Testis (tissue), 3 donors: ENCODE measurements around the gene IYD. TPM values are rescaled to one million over a fixed set of nuclear protein-coding genes. Genes with fewer than 3 reads are reported as not detected.
"Not testable (repeated sequence)": the region's sequence is repeated elsewhere in the genome, so short reads cannot be mapped to it uniquely, and the experiment has no call there.

ENCODE experiments used
- DNase-seq: peaks from one replicate; pipeline ENCODE4 v3.0.0-alpha.2; 2019
- H3K27ac ChIP-seq, 2 donors: fragments of 200-600 bp; sonication (generic); one replicate each; pipeline ENCODE4 v1.5.1; 2019
- H3K27me3 ChIP-seq: fragments of 200-600 bp; sonication (generic); one replicate; pipeline ENCODE4 v1.5.1; 2019
- H3K36me3 ChIP-seq: fragments of 200-600 bp; sonication (generic); one replicate; pipeline ENCODE4 v1.5.1; 2017; ENCODE audit warnings: low read depth; ENCODE audit errors: missing control alignments
- H3K4me1 ChIP-seq: fragments of 200-600 bp; sonication (generic); one replicate; pipeline ENCODE4 v1.5.1; 2019
- H3K4me3 ChIP-seq, 2 donors: fragments of 200-600 bp; sonication (generic); one replicate each; pipeline ENCODE4 v1.5.1; 2017 to 2019
- H3K9me3 ChIP-seq: fragments of 200-600 bp; sonication (generic); one replicate; pipeline ENCODE4 v1.5.1; 2017
- CTCF ChIP-seq, 3 experiments: fragments of 450-650 bp in 2 of 3; fragments of 200-600 bp in 1 of 3; sonication (generic) in 1 of 3; IDR thresholded peaks; one replicate each; pipeline ENCODE4 v1.5.1; 2016 to 2019; ENCODE audit warnings: antibody characterized with exemption in 3 of 3, mild to moderate bottlenecking in 2 of 3, moderate library complexity in 1 of 3
- POLR2A ChIP-seq: fragments of 450-650 bp; IDR thresholded peaks from one replicate; pipeline ENCODE4 v1.6.1; 2017; ENCODE audit warnings: antibody characterized with exemption, mild to moderate bottlenecking, moderate library complexity
- WGBS, 2 donors: methylation state at CpG; one replicate each; pipeline ENCODE4 v1.1.5; 2018; 5-methylcytosine and 5-hydroxymethylcytosine counted together
- intact Hi-C: fragments of 100-400 bp; cut with DNase I; formaldehyde crosslinking; loops from one replicate; pipeline ENCODE4 v1.15.1; 2023; ENCODE audit warnings: low total_unique reads
- polyA plus RNA-seq: library from polyadenylated mRNA; stranded (reverse); fragments of 350-450 nt; fragmentation: Illumina TruSeq; extraction: RNeasy Lipid Tissue Mini Kit (QIAGEN cat#74804); gene quantifications from one replicate; pipeline ENCODE4 v1.2.3, GENCODE V29; 2014; ENCODE audit warnings: low read depth, low replicate concordance; ENCODE audit not compliant: insufficient read depth
- total RNA-seq, 2 donors: library from RNA; depleted of rRNA; stranded (reverse); fragments of >200 nt; gene quantifications; one replicate each; pipeline ENCODE4 v1.2.3, GENCODE V29; 2016

IYD gene
- total and polyA plus RNA-seq, 3 donors from 2014 or later, result 0.24 to 1.6 (median 0.45) TPM

DNA sequence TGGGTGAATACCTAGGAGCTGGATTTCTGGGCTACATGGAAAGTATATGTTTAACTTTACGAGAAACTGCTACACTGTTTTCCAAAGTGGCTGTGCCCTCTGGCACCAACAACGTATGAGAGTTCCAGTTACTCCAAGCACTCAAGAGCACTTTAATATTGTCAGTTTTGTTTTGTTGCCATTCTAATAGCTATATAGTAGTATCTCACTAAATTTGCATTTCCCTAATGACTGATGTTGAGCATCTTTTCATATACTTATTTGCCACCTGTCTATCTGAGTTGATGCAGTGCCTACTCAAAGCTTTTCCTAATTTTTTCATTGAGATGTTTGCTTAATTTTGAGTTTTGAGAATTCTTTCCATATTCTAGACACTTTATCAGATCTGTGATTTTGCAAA is 76.7 kb downstream of the IYD start:
- Histone ChIP-seq H3K36me3 (no peaks in the 10 kb centered on the region), H3K4me1 (no peaks in the 10 kb centered on the region), H3K27ac (no peak overlapping the region), H3K4me3 (no peak overlapping the region), H3K27me3 (no peaks in the 10 kb centered on the region), H3K9me3 (no peaks in the 10 kb centered on the region)
- TF ChIP-seq CTCF (IDR thresholded peaks at IDR 0.05), result no peak
- TF ChIP-seq POLR2A, result no peak
- WGBS, 2 donors, result 89 to 94% methylated on average over 2 of the region's 2 CpGs
- intact Hi-C loops, result no loop called here
- no peak for DNase-seq

GRCh38 chr6:150448221-150448620 is 79.4 kb downstream of the IYD start:
- Histone ChIP-seq H3K4me1 (no peaks in the 10 kb centered on the region), H3K36me3 (no peaks in the 10 kb centered on the region), H3K27ac (no peak overlapping the region), H3K4me3 (no peak overlapping the region), H3K9me3 (no peaks in the 10 kb centered on the region), H3K27me3 (no peaks in the 10 kb centered on the region)
- no peak for DNase-seq
- TF ChIP-seq CTCF (IDR thresholded peaks at IDR 0.05) (no peak), POLR2A (no peak)
- intact Hi-C loops, result no loop called here
- 90 to 95% methylated on average over 1 of the region's 1 CpG for WGBS, 2 donors

- DNase-seq, H3K27me3 ChIP-seq, H3K27ac ChIP-seq, H3K4me1 ChIP-seq, H3K9me3 ChIP-seq, H3K4me3 ChIP-seq, intact Hi-C loops, H3K36me3 ChIP-seq: not testable (repeated sequence)
- 94 to 97% methylated on average over 5 of the region's 5 CpGs for WGBS, 2 donors
Observed at GRCh38 chr6:150449055-150449454, 80.2 kb downstream of the IYD start.

DNA sequence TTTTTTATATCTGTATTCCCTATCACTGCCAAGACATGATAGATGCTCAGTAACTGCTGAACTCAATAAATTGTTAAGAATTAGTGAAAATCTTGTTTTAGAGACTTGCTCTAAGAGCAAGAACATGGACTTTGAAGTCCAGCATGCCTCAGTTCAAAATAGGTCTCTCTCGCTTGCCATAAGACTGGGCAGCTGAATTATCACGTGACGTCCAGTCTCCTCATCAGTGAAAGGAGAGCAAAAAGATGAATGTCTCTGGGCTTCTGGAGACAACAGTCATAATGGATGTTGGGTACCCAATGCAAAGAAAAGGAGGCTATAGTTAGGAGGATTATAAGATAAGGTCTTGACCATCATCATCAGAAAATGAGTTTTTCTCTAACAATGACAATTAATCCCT is 82.1 kb downstream of the IYD start:
- TF ChIP-seq POLR2A (no peak), CTCF (IDR thresholded peaks at IDR 0.05) (no peak)
- no peaks in the 10 kb centered on the region for H3K9me3 ChIP-seq
- no peaks in the 10 kb centered on the region for H3K4me1 ChIP-seq
- no peak overlapping the region for H3K4me3 ChIP-seq
- no peaks in the 10 kb centered on the region for H3K27me3 ChIP-seq
- intact Hi-C loops, result no loop called here
- WGBS, 2 donors, result 77 to 78% methylated on average over 3 of the region's 3 CpGs
- no peak overlapping the region for H3K27ac ChIP-seq
- H3K36me3 ChIP-seq, result no peaks in the 10 kb centered on the region
- no peak for DNase-seq

GRCh38 chr6:150451807-150452427 is 83.1 kb downstream of the IYD start:
- TF ChIP-seq POLR2A (no peak), CTCF (IDR thresholded peaks at IDR 0.05) (no peak)
- no peak overlapping the region for H3K4me3 ChIP-seq
- no peak for DNase-seq
- H3K27ac ChIP-seq, result no peak overlapping the region
- 78 to 84% methylated on average over 13 of the region's 13 CpGs for WGBS, 2 donors
- no peaks in the 10 kb centered on the region for H3K4me1 ChIP-seq
- H3K36me3 ChIP-seq, result no peaks in the 10 kb centered on the region
- H3K9me3 ChIP-seq, result no peaks in the 10 kb centered on the region
- intact Hi-C loops, result no loop called here
- no peaks in the 10 kb centered on the region for H3K27me3 ChIP-seq
